RWPE1 (cell line): ENCODE results near the gene SAMD4B.

Experiments used
- CTCF ChIA-PET: fragments of 350-600 bp; sonication (Branson Sonifier 250); formaldehyde crosslinking; extraction: SDS; loops from one replicate; lab custom pipeline; 2021; lab: Yijun Ruan, JAX
- POLR2A ChIA-PET: fragments of 400-600 bp; formaldehyde crosslinking; extraction: SDS; loops from one replicate; lab custom pipeline; 2020; ENCODE audit warnings: antibody characterized with exemption; ENCODE audit not compliant: low non-redundant PET; lab: Yijun Ruan, JAX
- DNase-seq: peaks from one replicate; pipeline ENCODE4 v3.0.0; 2012; ENCODE audit warnings: low spot score
- H3K27ac ChIP-seq: fragments of 450-650 bp; 2 replicates; pipeline ENCODE4 v1.5.1; 2017
- CTCF ChIP-seq: fragments of 450-650 bp; conservative IDR thresholded peaks from 2 replicates; pipeline ENCODE4 v1.5.1; 2017; ENCODE audit warnings: low read depth, mild to moderate bottlenecking

The SAMD4B gene

DNA sequence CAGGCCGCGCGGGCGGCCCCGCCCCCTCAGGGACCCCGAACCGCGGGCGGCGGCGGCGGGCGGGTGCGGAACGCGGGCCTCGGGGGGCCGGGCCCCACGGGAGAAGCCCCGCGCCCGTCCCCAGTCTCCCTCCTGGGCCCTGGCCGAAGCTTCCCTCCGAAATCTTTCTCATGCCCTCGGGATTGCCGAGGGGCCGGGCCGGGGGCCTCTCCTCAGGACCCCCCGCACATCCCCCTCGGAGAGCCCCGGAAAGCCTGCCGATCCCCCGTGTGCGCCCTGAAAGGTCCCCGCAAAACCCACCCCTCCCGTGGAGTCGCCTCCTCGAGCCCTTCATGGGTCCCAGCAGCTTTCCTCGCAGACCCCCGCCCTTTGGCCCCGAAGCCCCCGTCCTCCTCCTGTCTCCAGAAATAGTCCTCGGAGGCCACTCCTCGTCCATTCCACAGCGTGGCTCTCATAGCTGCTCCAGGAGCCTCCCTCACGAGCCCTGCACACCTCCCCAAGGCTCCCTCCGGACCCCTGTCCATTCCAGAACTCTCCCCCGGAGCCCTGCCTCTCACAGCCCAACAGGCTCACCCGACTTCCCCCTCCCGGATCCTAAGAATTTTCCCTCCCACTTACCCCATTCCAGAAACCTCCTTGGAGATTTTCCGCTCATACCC is 555 bp downstream of the SAMD4B start:
- POLR2A ChIA-PET, result interaction anchor here (0.6 kb wide), 2 partner anchors 65 to 93 kb away, joined by 3 to 4 read pairs; partner anchors contain the start of gene RPS16
- peak overlapping the region; percentile 83 for H3K27ac ChIP-seq
- DNase-seq, result no peak
- CTCF ChIA-PET, result interaction anchor here (0.6 kb wide), 1 partner anchor 36 kb away, joined by 3 read pairs; no protein-coding TSS in a partner anchor
- no peak for TF ChIP-seq CTCF

DNA sequence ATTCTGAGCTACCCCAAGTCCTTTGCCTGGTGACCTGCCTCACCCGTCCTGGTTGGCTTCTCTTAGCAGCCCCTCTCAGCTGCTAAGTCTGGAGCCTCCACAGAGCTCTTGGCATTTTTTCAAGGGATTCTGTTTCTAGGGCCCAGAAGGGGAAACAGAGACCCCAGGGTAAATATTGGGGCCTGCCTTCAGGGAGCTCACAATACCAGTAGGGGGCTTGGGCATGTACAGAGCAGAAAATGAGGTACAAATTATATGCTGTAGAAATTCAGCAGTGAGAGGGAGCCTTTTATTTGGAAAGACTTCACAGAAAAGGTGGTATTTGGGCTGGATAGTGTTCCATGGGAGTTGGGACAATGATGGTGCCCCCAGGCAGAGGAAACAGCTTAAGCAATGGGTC is 3.7 kb downstream of the SAMD4B start:
- POLR2A ChIA-PET, result no interaction called here
- H3K27ac ChIP-seq, result no peak overlapping the region

DNA sequence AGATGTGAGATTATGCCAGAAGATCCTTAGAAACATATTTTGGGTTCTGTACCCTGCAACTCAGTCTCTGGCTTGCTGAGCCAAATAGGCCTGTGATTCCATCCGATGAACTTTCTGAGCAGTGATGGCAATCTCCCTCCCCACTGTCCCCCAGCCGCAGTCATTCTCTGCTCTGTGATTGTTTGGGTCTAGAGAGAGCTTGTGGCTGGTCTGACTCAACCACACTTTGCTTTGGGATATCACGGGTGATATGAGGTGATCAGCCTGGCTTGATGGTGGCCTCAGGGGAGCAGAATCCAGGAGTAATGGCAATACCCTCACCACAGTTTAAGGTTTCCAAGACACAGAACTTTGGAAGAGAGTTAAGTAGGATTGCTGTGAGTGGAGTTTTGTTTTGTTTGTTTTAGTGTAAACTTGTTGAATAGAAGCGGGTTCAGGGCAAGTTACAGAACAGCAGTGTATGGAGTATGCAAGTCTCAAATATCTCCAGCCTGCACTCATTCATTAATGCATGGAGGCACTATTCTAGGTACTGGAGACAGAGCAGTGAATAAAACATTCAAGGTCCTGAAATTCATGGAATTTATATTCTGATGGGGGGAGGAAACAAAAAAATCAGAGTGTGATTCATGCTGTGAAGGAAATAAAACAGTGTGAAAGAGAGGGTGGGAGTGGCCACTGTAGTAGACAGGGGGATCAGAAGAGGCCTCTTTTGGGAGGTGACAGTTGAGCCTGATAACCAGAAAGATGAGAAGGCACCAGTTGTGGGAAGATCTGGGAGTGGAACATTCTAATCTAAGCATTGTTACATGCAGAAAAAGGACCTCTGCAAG is 5.3 kb downstream of the SAMD4B start:
- no peak for DNase-seq
- no peak overlapping the region for H3K27ac ChIP-seq
- POLR2A ChIA-PET, result no interaction called here
- TF ChIP-seq CTCF, result no peak
- CTCF ChIA-PET, result interaction anchor here (0.7 to 1.0 kb wide), 2 partner anchors 11 to 100 kb away, joined by 3 to 4 read pairs; no protein-coding TSS in a partner anchor

More for the DNA sequence above, 3.7 kb downstream of the SAMD4B start:
- DNase-seq, result no peak
- no peak for TF ChIP-seq CTCF
- CTCF ChIA-PET, result interaction anchor here (0.5 to 0.6 kb wide), 2 partner anchors 30 to 60 kb away, joined by 3 read pairs; no protein-coding TSS in a partner anchor

DNA sequence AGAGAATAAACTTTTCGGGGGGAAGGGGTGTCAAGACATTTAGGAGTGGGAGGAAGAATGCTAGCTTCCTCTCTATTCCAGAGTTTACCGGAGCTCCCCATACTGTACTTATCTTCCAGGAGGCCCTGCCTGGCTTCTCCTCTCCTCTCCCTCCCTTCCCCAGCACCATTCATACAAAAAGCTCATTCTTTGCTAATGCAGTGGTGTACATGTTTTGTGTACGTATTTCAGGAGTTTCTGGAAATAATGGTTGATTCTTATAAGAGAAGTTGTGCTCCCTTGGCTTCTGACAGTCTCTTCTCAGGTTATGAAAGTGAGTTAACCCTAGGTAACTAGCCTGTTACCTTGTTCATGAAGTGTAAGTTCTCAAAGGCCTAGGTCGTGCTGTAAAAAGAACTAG is 7.1 kb downstream of the SAMD4B start:
- DNase-seq, result no peak
- CTCF ChIA-PET, result interaction anchor here (0.6 kb wide), 1 partner anchor 64 kb away, joined by 3 read pairs; no protein-coding TSS in a partner anchor
- POLR2A ChIA-PET, result no interaction called here
- no peak for TF ChIP-seq CTCF
- H3K27ac ChIP-seq, result no peak overlapping the region

DNA sequence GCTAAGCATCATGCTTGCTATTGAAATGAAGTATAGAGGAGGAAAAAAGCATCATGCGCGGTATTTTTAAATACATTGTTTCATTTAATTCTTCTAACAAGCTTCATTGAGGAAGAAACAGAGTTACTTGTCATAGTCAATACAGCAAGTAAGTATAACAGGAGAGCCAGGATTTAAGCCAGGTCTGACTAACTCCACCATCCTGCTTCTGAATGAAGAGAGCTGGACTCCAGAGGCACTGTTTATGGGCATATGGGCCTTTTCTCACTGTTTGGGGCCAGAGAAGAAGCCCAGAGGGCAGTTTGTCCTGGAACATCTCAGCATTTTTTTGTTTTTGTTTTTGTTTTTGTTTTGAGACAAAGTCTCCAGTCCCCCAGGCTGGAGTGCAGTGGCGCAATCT is 7.9 kb downstream of the SAMD4B start:
- no peak for TF ChIP-seq CTCF
- POLR2A ChIA-PET, result no interaction called here
- DNase-seq, result no peak
- CTCF ChIA-PET, result interaction anchor here (0.6 to 0.7 kb wide), 3 partner anchors 47 to 407 kb away, joined by 3 to 4 read pairs (median 3); no protein-coding TSS in a partner anchor
- H3K27ac ChIP-seq, result no peak overlapping the region

GRCh38 chr19:39351537-39352064 is 9.4 kb downstream of the SAMD4B start:
- ChIA-PET CTCF (no interaction called here), POLR2A (no interaction called here)
- H3K27ac ChIP-seq, result no peak overlapping the region
- no peak for TF ChIP-seq CTCF
- no peak for DNase-seq
